ENCODE measurements around the gene CHRNA10.

- TF ChIP-seq CTCF (conservative IDR thresholded peaks at IDR 0.05; ENCODE audit: low read depth, low read length) (no peak), EZH2 (IDR thresholded peaks at IDR 0.05; ENCODE audit: borderline replicate concordance, low read depth, low read length, poor library complexity, severe bottlenecking) (no peak)
Observed at GRCh38 chr11:3632070-3632660, 39.0 kb downstream of the CHRNA10 start.
